BLaER1 treated with 17β-estradiol and CSF1 and Interleukin-3, amounts not matched to agents 10 nM and 100 nM (cell line): ENCODE results near the gene TGM1.

Experiments used
- H3K27ac ChIP-seq, 11 experiments: shearing (Covaris generic); formaldehyde crosslinking; 2 replicates each; pipeline ENCODE4 v1.8.1; 2022
- H3K27me3 ChIP-seq, 11 experiments: shearing (Covaris generic); formaldehyde crosslinking; 2 replicates each; pipeline ENCODE4 v1.8.1; 2022
- H3K36me3 ChIP-seq, 11 experiments: shearing (Covaris generic); formaldehyde crosslinking; 2 replicates each; pipeline ENCODE4 v1.8.1; 2022
- H3K4me1 ChIP-seq, 10 experiments: shearing (Covaris generic); formaldehyde crosslinking; 2 replicates each; pipeline ENCODE4 v1.8.1; 2022
- H3K4me2 ChIP-seq, 11 experiments: shearing (Covaris generic); formaldehyde crosslinking; 2 replicates each; pipeline ENCODE4 v1.8.1; 2022
- H3K4me3 ChIP-seq, 10 experiments: shearing (Covaris generic); formaldehyde crosslinking; 2 replicates each; pipeline ENCODE4 v1.8.1; 2022
- H3K9ac ChIP-seq, 11 experiments: shearing (Covaris generic); formaldehyde crosslinking; 2 replicates each; pipeline ENCODE4 v1.8.1; 2022
- H3K9me3 ChIP-seq, 11 experiments: shearing (Covaris generic); formaldehyde crosslinking; replicated peaks in 1 of 11; 2 replicates each; pipeline ENCODE4 v1.8.1; 2022
- H4K20me1 ChIP-seq, 11 experiments: shearing (Covaris generic); formaldehyde crosslinking; 2 replicates each; pipeline ENCODE4 v1.8.1; 2022
- Cebpa-rat ChIP-seq, 11 experiments: shearing (Covaris generic); IDR thresholded peaks; 2 replicates each; pipeline ENCODE4 v1.8.1; 2022

Gene TGM1

GRCh38 chr14:24237463-24237955 lies 25.5 kb downstream of the TGM1 start:
- Histone ChIP-seq H3K9me3 (no peaks in the 10 kb centered on the region), H3K4me2 (peak overlapping the region in 2 of 11 experiments; percentile 93 to 94; a peak in 1 of 22 replicates), H3K27ac (no peak overlapping the region), H3K4me3 (no peak overlapping the region), H3K9ac (no peak overlapping the region), H4K20me1 (peaks cover 26 to 54% (median 42%) of the 10 kb centered on the region in 11 experiments; a peak in 20 of 22 replicates), H3K27me3 (no peaks in the 10 kb centered on the region), H3K36me3 (peaks cover 62 to 76% (median 72%) of the 10 kb centered on the region in 11 experiments), H3K4me1 (peaks cover 53 to 80% (median 67%) of the 10 kb centered on the region in 10 experiments)
- no peak for TF ChIP-seq Cebpa-rat (IDR thresholded peaks at IDR 0.05)

- Histone ChIP-seq H3K4me3 (no peak overlapping the region), H3K4me2 (no peak overlapping the region), H3K9me3 (no peaks in the 10 kb centered on the region), H3K9ac (no peak overlapping the region), H3K36me3 (peaks cover 62 to 76% (median 72%) of the 10 kb centered on the region in 11 experiments), H4K20me1 (peaks cover 24 to 52% (median 40%) of the 10 kb centered on the region in 11 experiments; a peak in 20 of 22 replicates), H3K27ac (no peak overlapping the region), H3K27me3 (no peaks in the 10 kb centered on the region), H3K4me1 (peaks cover 53 to 80% (median 67%) of the 10 kb centered on the region in 10 experiments)
- TF ChIP-seq Cebpa-rat (IDR thresholded peaks at IDR 0.05) = no peak
Measured at GRCh38 chr14:24236689-24237462, 26.1 kb downstream of the TGM1 start.

- no peaks in the 10 kb centered on the region for H3K9me3 ChIP-seq
- peak overlapping the region in 3 of 11 experiments; percentile 84 to 98 (median 87); a peak in 5 of 22 replicates for H3K4me2 ChIP-seq
- H4K20me1 ChIP-seq = peaks cover 15 to 44% (median 32%) of the 10 kb centered on the region in 11 experiments; a peak in 19 of 22 replicates
- no peak overlapping the region for H3K4me3 ChIP-seq
- H3K36me3 ChIP-seq = peaks cover 60 to 72% (median 69%) of the 10 kb centered on the region in 11 experiments
- peaks cover 51 to 78% (median 64%) of the 10 kb centered on the region in 10 experiments for H3K4me1 ChIP-seq
- no peak for TF ChIP-seq Cebpa-rat (IDR thresholded peaks at IDR 0.05)
- H3K27ac ChIP-seq = no peak overlapping the region
- no peak overlapping the region for H3K9ac ChIP-seq
- no peaks in the 10 kb centered on the region for H3K27me3 ChIP-seq
Measured at GRCh38 chr14:24235804-24236688, 26.9 kb downstream of the TGM1 start.

GRCh38 chr14:24234095-24235005 lies 28.6 kb downstream of the TGM1 start:
- peaks cover 52 to 61% (median 55%) of the 10 kb centered on the region in 11 experiments for H3K36me3 ChIP-seq
- no peak for TF ChIP-seq Cebpa-rat (IDR thresholded peaks at IDR 0.05)
- no peaks in the 10 kb centered on the region for H3K27me3 ChIP-seq
- H3K27ac ChIP-seq = peak overlapping the region in 1 of 11 experiments; percentile 84; a peak in 2 of 22 replicates
- H3K9ac ChIP-seq = peak overlapping the region; percentile 78 to 92 (median 89); a peak in 12 of 22 replicates
- peak overlapping the region; percentile 84 to 100 (median 98) for H3K4me2 ChIP-seq
- peaks cover 39 to 74% (median 56%) of the 10 kb centered on the region in 10 experiments for H3K4me1 ChIP-seq
- H4K20me1 ChIP-seq = peaks cover 0 to 27% (median 16%) of the 10 kb centered on the region in 11 experiments; a peak in 15 of 22 replicates
- no peaks in the 10 kb centered on the region for H3K9me3 ChIP-seq
- peak overlapping the region; percentile 72 to 93 (median 86); a peak in 19 of 20 replicates for H3K4me3 ChIP-seq

GRCh38 chr14:24233538-24233866 lies 29.5 kb downstream of the TGM1 start:
- H3K36me3 ChIP-seq = peaks cover 45 to 61% (median 50%) of the 10 kb centered on the region in 11 experiments
- H3K4me3 ChIP-seq = peak overlapping the region; percentile 72 to 93 (median 86)
- TF ChIP-seq Cebpa-rat (IDR thresholded peaks at IDR 0.05) = no peak
- H3K27me3 ChIP-seq = no peaks in the 10 kb centered on the region
- H3K4me1 ChIP-seq = peaks cover 31 to 72% (median 47%) of the 10 kb centered on the region in 10 experiments
- H3K9me3 ChIP-seq = no peaks in the 10 kb centered on the region
- H4K20me1 ChIP-seq = peaks cover 0 to 18% (median 9%) of the 10 kb centered on the region in 11 experiments; a peak in 13 of 22 replicates
- H3K4me2 ChIP-seq = peak overlapping the region; percentile 84 to 100 (median 98)
- peak overlapping the region; percentile 70 to 90 (median 85); a peak in 20 of 22 replicates for H3K27ac ChIP-seq
- H3K9ac ChIP-seq = peak overlapping the region; percentile 78 to 92 (median 89)

GRCh38 chr14:24232645-24233537 lies 30.1 kb downstream of the TGM1 start, which contains the start of gene GMPR2:
Gene GMPR2 (plus strand): TSS chr14:24232929. CDS start chr14:24233254, 325 bp downstream.
- H3K9ac ChIP-seq = peak within 1 kb of the TSS; percentile 78 to 92 (median 89)

GRCh38 chr14:24232121-24232644 lies 30.8 kb downstream of the TGM1 start, which contains the start of gene NEDD8:
Gene NEDD8 (minus strand): TSS chr14:24232367. CDS start chr14:24232267, 100 bp downstream.
- H3K27me3 ChIP-seq = no peaks in the 10 kb centered on the region
- H3K27ac ChIP-seq = peak within 1 kb of the TSS; percentile 70 to 90 (median 85)
- no peak for TF ChIP-seq Cebpa-rat (IDR thresholded peaks at IDR 0.05)
- H3K9me3 ChIP-seq = no peaks in the 10 kb centered on the region
- peaks cover 41 to 61% (median 50%) of the 10 kb centered on the region in 11 experiments for H3K36me3 ChIP-seq
- H4K20me1 ChIP-seq = peaks cover 0 to 16% (median 7%) of the 10 kb centered on the region in 11 experiments; a peak in 10 of 22 replicates
- H3K4me2 ChIP-seq = peak within 1 kb of the TSS; percentile 92 to 100 (median 98)
- peak within 1 kb of the TSS; percentile 78 to 92 (median 89) for H3K9ac ChIP-seq
- H3K4me1 ChIP-seq = peaks cover 27 to 68% (median 39%) of the 10 kb centered on the region in 10 experiments
- H3K4me3 ChIP-seq = peak within 1 kb of the TSS; percentile 72 to 93 (median 86)

More at GRCh38 chr14:24232645-24233537, 30.1 kb downstream of the TGM1 start, which contains the start of gene GMPR2:
- Histone ChIP-seq H3K4me2 (peak within 1 kb of the TSS; percentile 92 to 100 (median 98)), H3K9me3 (no peaks in the 10 kb centered on the region), H3K4me3 (peak within 1 kb of the TSS; percentile 72 to 93 (median 86)), H4K20me1 (peaks cover 0 to 15% (median 7%) of the 10 kb centered on the region in 11 experiments; a peak in 11 of 22 replicates), H3K27ac (peak within 1 kb of the TSS; percentile 70 to 90 (median 85)), H3K4me1 (peaks cover 27 to 72% (median 42%) of the 10 kb centered on the region in 10 experiments), H3K27me3 (no peaks in the 10 kb centered on the region), H3K36me3 (peaks cover 45 to 61% (median 50%) of the 10 kb centered on the region in 11 experiments)
- no peak for TF ChIP-seq Cebpa-rat (IDR thresholded peaks at IDR 0.05)
